ENCODE data around the gene RPL37A.

- TF ChIP-seq CTCF (IDR thresholded peaks at IDR 0.05) (no peak), EZH2 (IDR thresholded peaks at IDR 0.05) (no peak)
These were observed 47.9 kb upstream of the RPL37A start for GRCh38 chr2:216450784-216451183.
